Measurements from ENCODE around the gene YJU2. TPM values are rescaled to one million over a fixed set of nuclear protein-coding genes. Genes with fewer than 3 reads are reported as not detected.

YJU2 gene
- total RNA-seq, 1 donor from 2014 or later: 40.7 TPM

GRCh38 chr19:4291184-4291732 is 44.4 kb downstream of the YJU2 start:
- no peaks in the 10 kb centered on the region for H3K36me3 Mint-ChIP-seq (ENCODE audit: low read depth)
- TF ChIP-seq CTCF (IDR thresholded peaks at IDR 0.05): no peak
- ATAC-seq (ENCODE audit: low read depth) (no peak), DNase-seq (no peak)
- ChIA-PET CTCF (no interaction called here), POLR2A (no interaction called here)
- H3K4me1 Mint-ChIP-seq: no peaks in the 10 kb centered on the region
- no peak overlapping the region for H3K4me3 Mint-ChIP-seq
- H3K27me3 Mint-ChIP-seq: peaks cover 7% of the 10 kb centered on the region
- H3K9me3 Mint-ChIP-seq: no peaks in the 10 kb centered on the region
- H3K27ac Mint-ChIP-seq: no peak overlapping the region
- intact Hi-C loops (cut with micrococcal nuclease): no loop called here

- CTCF ChIA-PET: no interaction called here
- POLR2A ChIA-PET: no interaction called here
- TF ChIP-seq CTCF (IDR thresholded peaks at IDR 0.05): no peak
- H3K27ac Mint-ChIP-seq: no peak overlapping the region
- ATAC-seq (ENCODE audit: low read depth) (no peak), DNase-seq (no peak)
- H3K4me3 Mint-ChIP-seq: no peak overlapping the region
- H3K4me1 Mint-ChIP-seq: no peaks in the 10 kb centered on the region
- H3K27me3 Mint-ChIP-seq: peaks cover 6% of the 10 kb centered on the region
- intact Hi-C loops (cut with micrococcal nuclease): no loop called here
- no peaks in the 10 kb centered on the region for H3K36me3 Mint-ChIP-seq (ENCODE audit: low read depth)
- no peaks in the 10 kb centered on the region for H3K9me3 Mint-ChIP-seq
Observed at GRCh38 chr19:4292515-4292914, 45.6 kb downstream of the YJU2 start.

- H3K9me3 Mint-ChIP-seq: no peaks in the 10 kb centered on the region
- no peak for ATAC-seq (ENCODE audit: low read depth)
- intact Hi-C loops (cut with micrococcal nuclease): no loop called here
- H3K27ac Mint-ChIP-seq: no peak overlapping the region
- H3K4me3 Mint-ChIP-seq: no peak overlapping the region
- ChIA-PET CTCF (interaction anchor here (0.7 kb wide), 1 partner anchor 17 kb away, joined by 3 read pairs; no protein-coding TSS in a partner anchor), POLR2A (interaction anchor here (0.9 kb wide), 1 partner anchor 20 kb away, joined by 3 read pairs; no protein-coding TSS in a partner anchor)
- TF ChIP-seq CTCF (IDR thresholded peaks at IDR 0.05): no peak
- peaks cover 4% of the 10 kb centered on the region for H3K27me3 Mint-ChIP-seq
- no peak for DNase-seq
- H3K4me1 Mint-ChIP-seq: no peaks in the 10 kb centered on the region
- H3K36me3 Mint-ChIP-seq (ENCODE audit: low read depth): no peaks in the 10 kb centered on the region
Observed at GRCh38 chr19:4294389-4294788, 47.5 kb downstream of the YJU2 start.

GRCh38 chr19:4295972-4296771 is 49.3 kb downstream of the YJU2 start:
- intact Hi-C loops (cut with micrococcal nuclease): no loop called here
- Mint-ChIP-seq H3K27me3 (peaks cover 5% of the 10 kb centered on the region), H3K4me1 (no peaks in the 10 kb centered on the region), H3K9me3 (no peaks in the 10 kb centered on the region), H3K27ac (no peak overlapping the region), H3K4me3 (no peak overlapping the region), H3K36me3 (ENCODE audit: low read depth) (no peaks in the 10 kb centered on the region)
- ChIA-PET POLR2A (interaction anchor here (0.6 kb wide), 1 partner anchor 1150 kb away, joined by 3 read pairs; no protein-coding TSS in a partner anchor), CTCF (no interaction called here)
- ATAC-seq (ENCODE audit: low read depth) (peak; percentile 37), DNase-seq (no peak)
- no peak for TF ChIP-seq CTCF (IDR thresholded peaks at IDR 0.05)

- POLR2A ChIA-PET: no interaction called here
- DNase-seq (no peak), ATAC-seq (ENCODE audit: low read depth) (no peak)
- Mint-ChIP-seq H3K36me3 (ENCODE audit: low read depth) (no peaks in the 10 kb centered on the region), H3K27ac (no peak overlapping the region), H3K4me3 (no peak overlapping the region), H3K4me1 (peaks cover 3% of the 10 kb centered on the region), H3K27me3 (peaks cover 9% of the 10 kb centered on the region), H3K9me3 (no peaks in the 10 kb centered on the region)
- CTCF ChIA-PET: no interaction called here
- intact Hi-C loops (cut with micrococcal nuclease): no loop called here
- TF ChIP-seq CTCF (IDR thresholded peaks at IDR 0.05): no peak
Observed at GRCh38 chr19:4297901-4298809, 51.3 kb downstream of the YJU2 start.

Data from activated B cell treated with CpG ODN at 0.5 μM for 24 hours (primary cell).